GM19455 (cell line): ENCODE results near the gene SLC49A4.

Source experiments
- ATAC-seq: cut with Tn5 transposase; IDR thresholded peaks from one replicate; pipeline ENCODE4 v1.9.1; 2021; ENCODE audit not compliant: unreplicated experiment

Gene SLC49A4

GRCh38 chr3:122857019-122857418 is 62.1 kb downstream of the SLC49A4 start:
- no peak for ATAC-seq

DNA sequence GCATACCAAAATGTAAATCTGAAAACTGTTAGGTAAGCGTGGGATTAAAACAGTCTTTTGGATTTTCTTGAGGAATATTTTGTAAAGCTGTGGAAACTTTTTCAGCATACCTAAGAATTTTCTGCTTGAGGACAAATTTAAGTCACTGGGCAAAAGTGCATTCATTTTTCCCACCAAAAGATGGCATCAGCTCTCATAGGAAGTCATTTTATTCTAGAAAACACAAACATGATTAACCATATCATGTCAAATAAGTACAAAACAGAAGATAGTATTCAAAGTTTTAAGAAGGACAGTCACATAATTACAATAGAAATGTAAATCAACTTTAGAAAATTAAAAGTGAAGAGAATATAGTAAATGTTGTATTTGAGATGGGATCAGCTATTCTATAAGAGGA is 63.5 kb downstream of the SLC49A4 start:
- ATAC-seq: no peak

- no peak for ATAC-seq
These were observed 64.3 kb downstream of the SLC49A4 start for GRCh38 chr3:122859021-122859805.

DNA sequence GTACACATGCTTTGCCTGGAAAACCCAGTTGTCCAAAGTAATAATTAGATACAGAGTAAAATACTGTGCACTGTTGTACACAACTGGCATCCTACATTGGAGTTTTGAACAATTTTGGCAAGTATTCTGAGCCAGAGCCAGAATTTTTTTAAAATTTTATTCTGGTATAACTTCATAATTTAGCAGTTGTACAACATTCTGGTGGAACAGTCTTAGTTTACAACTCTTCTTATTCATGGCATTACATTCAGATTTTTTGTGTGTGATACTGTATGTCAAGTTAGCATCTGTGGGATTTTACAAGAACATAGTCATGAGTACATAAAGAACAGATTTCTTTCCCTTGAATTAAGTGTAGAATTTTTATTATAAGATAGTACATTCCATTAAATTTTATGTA is 67.5 kb downstream of the SLC49A4 start:
- no peak for ATAC-seq

- no peak for ATAC-seq
These were observed 69.6 kb downstream of the SLC49A4 start for GRCh38 chr3:122864498-122864897.

- no peak for ATAC-seq
These were observed 73.5 kb downstream of the SLC49A4 start for GRCh38 chr3:122868322-122868721.

- no peak for ATAC-seq
These were observed 79.1 kb downstream of the SLC49A4 start for GRCh38 chr3:122873741-122874515.

GRCh38 chr3:122875547-122876127 is 80.8 kb downstream of the SLC49A4 start:
- ATAC-seq: no peak

DNA sequence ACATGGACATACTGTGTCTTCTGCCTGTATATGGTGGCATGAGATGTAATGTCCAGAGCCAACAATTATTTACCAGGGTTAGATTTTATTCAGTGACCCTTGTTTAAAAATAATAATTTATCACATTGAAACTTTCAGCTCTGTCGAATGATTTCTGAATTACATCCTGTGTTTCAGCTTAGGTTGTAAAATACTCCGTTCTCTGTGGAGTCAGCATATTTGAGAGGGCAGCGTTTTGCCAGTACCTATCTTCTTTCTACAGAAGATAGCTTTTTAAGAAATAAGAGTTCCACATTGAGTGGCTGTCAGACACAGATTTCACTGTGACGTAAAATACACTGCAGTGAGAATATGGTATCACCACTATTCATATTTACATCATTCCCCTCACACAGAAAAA is 85.3 kb downstream of the SLC49A4 start:
- no peak for ATAC-seq

GRCh38 chr3:122880624-122881023 is 85.8 kb downstream of the SLC49A4 start:
- no peak for ATAC-seq

GRCh38 chr3:122882361-122882947 is 87.6 kb downstream of the SLC49A4 start:
- ATAC-seq: no peak

DNA sequence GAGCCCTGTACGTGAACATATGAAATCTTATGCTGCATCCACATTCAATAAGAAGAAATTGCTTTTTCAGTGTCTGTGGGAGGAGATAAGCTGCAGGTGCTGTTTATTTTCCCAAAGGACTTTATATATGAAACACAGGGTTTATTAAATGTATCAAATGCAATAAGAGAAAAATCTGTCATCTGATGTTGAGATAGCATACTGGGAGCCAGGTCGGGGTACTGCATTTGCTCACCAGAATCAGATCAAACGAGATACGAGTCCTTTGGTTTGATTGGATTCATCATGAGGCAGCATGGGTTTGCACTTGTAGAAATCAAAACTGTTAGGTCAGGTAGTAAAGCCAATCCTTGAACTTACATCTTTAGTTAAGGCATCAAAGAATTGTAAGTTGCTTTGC is 91.4 kb downstream of the SLC49A4 start:
- ATAC-seq: no peak

DNA sequence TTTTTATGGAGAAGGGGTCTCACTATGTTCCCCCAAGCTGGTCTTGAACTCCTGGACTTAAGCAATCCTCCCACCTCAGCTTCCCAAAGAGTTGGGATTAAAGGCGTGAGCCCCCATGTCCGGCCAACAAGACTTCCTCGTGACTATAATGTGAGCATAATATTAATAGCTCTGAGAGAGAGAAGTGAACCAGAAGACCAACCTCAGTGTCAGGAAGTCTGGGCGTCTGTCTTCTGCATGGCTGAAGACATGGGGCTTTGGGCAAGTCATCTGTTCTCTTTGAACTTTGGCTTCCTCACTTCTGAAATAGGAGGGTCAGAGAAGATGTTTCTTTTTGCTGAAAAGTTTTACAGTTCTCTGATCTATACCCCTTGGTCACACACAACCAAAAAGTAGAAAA is 92.1 kb downstream of the SLC49A4 start:
- no peak for ATAC-seq

- no peak for ATAC-seq
These were observed 95.3 kb downstream of the SLC49A4 start for GRCh38 chr3:122890077-122890719.

GRCh38 chr3:122890720-122891220 is 95.9 kb downstream of the SLC49A4 start:
- no peak for ATAC-seq

GRCh38 chr3:122892118-122892960 is 97.5 kb downstream of the SLC49A4 start:
- ATAC-seq: no peak

DNA sequence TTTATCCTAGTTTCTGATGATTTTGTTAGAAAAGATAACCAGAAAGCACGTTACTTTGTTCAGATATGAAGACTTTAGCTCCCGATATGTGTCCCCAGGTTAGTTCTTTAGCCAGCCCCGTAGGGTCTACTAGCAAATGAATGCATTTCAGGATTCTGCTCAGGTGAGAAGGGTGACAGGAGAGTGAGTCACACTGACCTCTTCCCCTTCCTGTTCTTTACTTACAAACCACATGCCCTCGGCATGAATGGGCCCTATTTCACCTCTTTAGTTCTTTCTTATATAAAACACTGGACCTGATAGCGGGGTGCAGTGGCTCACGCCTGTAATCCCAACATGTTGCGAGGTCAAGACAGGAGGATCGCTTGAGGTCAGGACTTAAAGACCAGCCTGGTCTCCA is 98.4 kb downstream of the SLC49A4 start:
- ATAC-seq: no peak

- no peak for ATAC-seq
These were observed 99.1 kb downstream of the SLC49A4 start for GRCh38 chr3:122893754-122894668.

DNA sequence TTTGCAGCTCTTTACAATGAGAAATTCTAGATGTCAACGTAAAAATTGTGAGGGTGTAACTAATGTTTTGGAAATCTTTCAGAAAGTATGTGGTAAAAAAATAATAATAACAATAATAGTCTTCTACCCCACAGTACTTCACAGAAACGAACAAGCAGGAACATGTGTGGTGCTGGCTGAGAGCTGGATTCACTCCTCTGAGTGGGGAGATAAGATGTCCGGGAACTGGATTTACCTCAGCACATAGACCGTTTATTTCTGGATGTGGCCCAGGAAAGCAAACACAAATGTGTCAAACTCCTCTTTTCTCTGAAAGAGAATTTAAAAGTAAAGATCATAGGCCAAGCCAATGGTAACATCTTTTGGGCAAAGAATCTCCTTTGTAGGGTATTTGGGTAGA is 103.4 kb downstream of the SLC49A4 start:
- no peak for ATAC-seq
